GM18951 (cell line): ENCODE data around the gene TMEM187.
"Not testable (repeated sequence)": the region's sequence is repeated elsewhere in the genome, so short reads cannot be mapped to it uniquely, and the experiment has no call there.

ENCODE experiments used
- POLR2A ChIP-seq: IDR thresholded peaks from 4 replicates; pipeline ENCODE4 v1.6.1; 2011; ENCODE audit warnings: mild to moderate bottlenecking; ENCODE audit not compliant: insufficient read length, insufficient read depth; ENCODE audit errors: extremely low read depth
- in situ Hi-C: fragments of 300-500 bp; cut with MboI; formaldehyde crosslinking; loops from one replicate; pipeline ENCODE4 v1.12.0; 2022; ENCODE audit warnings: low sequenced_read_pairs, mixed read lengths, inconsistent platforms; ENCODE audit not compliant: unreplicated experiment

TMEM187 gene

GRCh38 chrX:153967536-153968224 is 4.9 kb upstream of the TMEM187 start:
- no peak for TF ChIP-seq POLR2A

GRCh38 chrX:153968255-153968654 is 4.3 kb upstream of the TMEM187 start:
- TF ChIP-seq POLR2A, result no peak
- in situ Hi-C loops, result no loop called here

More at GRCh38 chrX:153967536-153968224, 4.9 kb upstream of the TMEM187 start:
- in situ Hi-C loops, result no loop called here

- no peak for TF ChIP-seq POLR2A
- in situ Hi-C loops, result no loop called here
Measured at GRCh38 chrX:153968754-153969124, 3.8 kb upstream of the TMEM187 start.

GRCh38 chrX:153969125-153969903 is 3.2 kb upstream of the TMEM187 start:
- no peak for TF ChIP-seq POLR2A
- in situ Hi-C loops, result no loop called here

GRCh38 chrX:153969904-153970356 is 2.6 kb upstream of the TMEM187 start:
- in situ Hi-C loops, result no loop called here
- TF ChIP-seq POLR2A, result no peak

- in situ Hi-C loops, result no loop called here
- no peak for TF ChIP-seq POLR2A
Measured at GRCh38 chrX:153970357-153971123, 2.0 kb upstream of the TMEM187 start.

GRCh38 chrX:153971124-153971449 is 1.5 kb upstream of the TMEM187 start:
- in situ Hi-C loops, result no loop called here
- TF ChIP-seq POLR2A, result peak; percentile 57

GRCh38 chrX:153971450-153972367 is 845 bp upstream of the TMEM187 start, which contains the start of gene HCFC1:
TSS of gene HCFC1 (minus strand) at chrX:153971818. CDS start at chrX:153970840, 978 bp downstream.
- TF ChIP-seq POLR2A, result peak; percentile 54
- in situ Hi-C loops, result no loop called here

GRCh38 chrX:153973127-153974002 is 811 bp downstream of the TMEM187 start:
- in situ Hi-C loops, result no loop called here
- no peak for TF ChIP-seq POLR2A

GRCh38 chrX:153974003-153974725 is 1.6 kb downstream of the TMEM187 start:
- no peak for TF ChIP-seq POLR2A
- in situ Hi-C loops, result no loop called here

GRCh38 chrX:153974726-153975286 is 2.3 kb downstream of the TMEM187 start:
- TF ChIP-seq POLR2A, result no peak
- in situ Hi-C loops, result no loop called here

GRCh38 chrX:153980394-153980793 is 7.8 kb downstream of the TMEM187 start:
- in situ Hi-C loops, result not testable (repeated sequence)
